ENCODE measurements around the gene BMPR1A. TPM values are rescaled to one million over a fixed set of nuclear protein-coding genes. Genes with fewer than 3 reads are reported as not detected.

The BMPR1A gene
- polyA plus RNA-seq, 2 of the 4 experiments (the other 2 are of a cell fraction) = 25.5 to 39.0 TPM

DNA sequence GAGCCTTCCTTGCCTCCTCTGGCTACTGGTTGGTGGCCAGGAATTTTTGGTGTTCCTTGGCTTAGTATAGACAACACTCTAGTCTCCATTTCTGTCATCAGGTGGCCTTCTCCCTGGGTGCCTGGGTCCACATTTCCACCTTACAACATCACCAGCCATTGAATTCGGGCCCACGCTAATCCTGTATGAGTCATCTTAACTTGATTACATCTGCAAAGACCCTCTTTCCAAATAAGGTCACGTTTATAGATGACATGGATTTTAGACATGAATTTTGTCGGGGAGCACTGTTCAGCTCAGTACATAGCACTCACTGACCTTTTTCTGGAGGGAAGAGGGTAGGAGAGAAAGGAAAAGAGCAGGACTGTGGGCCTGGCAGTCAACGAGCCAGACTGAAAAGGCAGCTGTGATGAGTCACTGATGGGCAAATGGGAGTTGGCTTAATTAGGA lies 161.6 kb downstream of the BMPR1A start:
- H3K27ac ChIP-seq = no peak overlapping the region
- H3K4me1 ChIP-seq = no peaks in the 10 kb centered on the region
- ChIA-PET POLR2A (no interaction called here), CTCF (interaction anchor here (1.4 to 1.7 kb wide), 3 partner anchors 18 to 222 kb away, joined by 5 to 9 read pairs (median 8); no protein-coding TSS in a partner anchor)
- TF ChIP-seq, protein P1, sequence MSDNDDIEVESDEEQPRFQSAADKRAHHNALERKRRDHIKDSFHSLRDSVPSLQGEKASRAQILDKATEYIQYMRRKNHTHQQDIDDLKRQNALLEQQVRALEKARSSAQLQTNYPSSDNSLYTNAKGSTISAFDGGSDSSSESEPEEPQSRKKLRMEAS (IDR thresholded peaks at IDR 0.05) = no peak
- TF ChIP-seq ZNF302 (CRISPR knock-in tag; IDR thresholded peaks at IDR 0.05) (no peak), PHF8 (IDR thresholded peaks at IDR 0.05; ENCODE audit: borderline replicate concordance, low read depth) (no peak), ZSCAN20 (CRISPR knock-in tag; IDR thresholded peaks at IDR 0.05) (no peak), BHLHE40 (IDR thresholded peaks at IDR 0.05; ENCODE audit: low read depth, low read length) (no peak), POLR2AphosphoS2 (conservative IDR thresholded peaks at IDR 0.05; ENCODE audit: low read length) (no peak), HOXB5 (CRISPR knock-in tag; IDR thresholded peaks at IDR 0.05) (no peak), RAD21 (conservative IDR thresholded peaks at IDR 0.05 in 1 of 2, IDR thresholded peaks at IDR 0.05 in 1 of 2) (no peak), NFE2L2 (conservative IDR thresholded peaks at IDR 0.05; ENCODE audit: low read length) (no peak), RARB (CRISPR knock-in tag; IDR thresholded peaks at IDR 0.05) (no peak), HOXA7 (CRISPR knock-in tag; IDR thresholded peaks at IDR 0.05) (no peak), NPAS2 (CRISPR knock-in tag; IDR thresholded peaks at IDR 0.05; ENCODE audit: borderline replicate concordance) (no peak), ZFP36 (IDR thresholded peaks at IDR 0.05; ENCODE audit: borderline replicate concordance, partially characterized antibody) (no peak), MYC (IDR thresholded peaks at IDR 0.05; ENCODE audit: borderline replicate concordance, low read length) (no peak), CHD4 (IDR thresholded peaks at IDR 0.05; ENCODE audit: borderline replicate concordance) (no peak), KDM5A (IDR thresholded peaks at IDR 0.05) (no peak)
- TF ChIP-seq, protein P2, sequence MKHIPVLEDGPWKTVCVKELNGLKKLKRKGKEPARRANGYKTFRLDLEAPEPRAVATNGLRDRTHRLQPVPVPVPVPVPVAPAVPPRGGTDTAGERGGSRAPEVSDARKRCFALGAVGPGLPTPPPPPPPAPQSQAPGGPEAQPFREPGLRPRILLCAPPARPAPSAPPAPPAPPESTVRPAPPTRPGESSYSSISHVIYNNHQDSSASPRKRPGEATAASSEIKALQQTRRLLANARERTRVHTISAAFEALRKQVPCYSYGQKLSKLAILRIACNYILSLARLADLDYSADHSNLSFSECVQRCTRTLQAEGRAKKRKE (CRISPR knock-in tag; IDR thresholded peaks at IDR 0.05; ENCODE audit: low read depth) = no peak
- no peaks in the 10 kb centered on the region for H3K9me3 ChIP-seq
- FAIRE-seq = no peak
- WGBS (ENCODE audit: missing lambda C conversion rate) = 80% methylated on average over 5 of the region's 5 CpGs
- H3K4me2 ChIP-seq = no peak overlapping the region
- H3K4me3 ChIP-seq = no peak overlapping the region
- no peak for DNase-seq (ENCODE audit: low read depth in 1 of 2, low spot score in 1 of 2)
- no peak for ATAC-seq

DNA sequence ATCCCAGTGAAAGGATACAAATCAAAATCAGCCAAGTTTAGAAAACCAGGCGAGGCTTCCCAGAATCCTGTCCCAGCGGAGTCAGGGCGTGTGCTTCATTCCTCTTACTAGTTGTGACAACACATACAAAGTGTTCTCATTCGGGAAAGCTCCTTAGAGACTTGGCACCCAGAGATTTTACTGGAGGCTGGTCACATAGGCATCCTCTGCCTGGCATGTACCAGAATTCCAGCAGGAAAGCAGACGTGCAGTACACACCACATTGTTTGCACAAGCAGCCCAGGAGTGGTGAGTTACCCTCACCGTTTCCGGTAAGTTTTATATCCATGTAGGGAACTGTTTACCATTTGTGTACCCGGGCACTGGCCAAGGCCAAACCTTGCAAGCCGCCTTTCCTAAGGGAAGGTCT lies 166.1 kb downstream of the BMPR1A start:
- no peaks in the 10 kb centered on the region for H3K4me1 ChIP-seq
- no peaks in the 10 kb centered on the region for H3K9me3 ChIP-seq
- H3K4me3 ChIP-seq = no peak overlapping the region
- ChIA-PET POLR2A (no interaction called here), CTCF (interaction anchor here (0.7 kb wide), 1 partner anchor 229 kb away, joined by 3 read pairs; no protein-coding TSS in a partner anchor)
- H3K4me2 ChIP-seq = no peak overlapping the region
- FAIRE-seq (no peak), DNase-seq (ENCODE audit: low read depth in 1 of 2, low spot score in 1 of 2) (no peak), ATAC-seq (no peak)
- H3K27ac ChIP-seq = no peak overlapping the region
- 89% methylated on average over 9 of the region's 9 CpGs for WGBS (ENCODE audit: missing lambda C conversion rate)
- TF ChIP-seq CBX8 (IDR thresholded peaks at IDR 0.05) (no peak), MAFK (IDR thresholded peaks at IDR 0.05; ENCODE audit: partially characterized antibody) (no peak), CEBPB (IDR thresholded peaks at IDR 0.05) (no peak), NFE2L2 (conservative IDR thresholded peaks at IDR 0.05; ENCODE audit: low read length) (no peak), CHD4 (IDR thresholded peaks at IDR 0.05; ENCODE audit: borderline replicate concordance) (no peak), TFCP2L1 (CRISPR knock-in tag; IDR thresholded peaks at IDR 0.05) (no peak), ZNF302 (CRISPR knock-in tag; IDR thresholded peaks at IDR 0.05) (no peak), MAZ (IDR thresholded peaks at IDR 0.05; ENCODE audit: borderline replicate concordance, low read depth, low read length) (no peak), GATA3 (IDR thresholded peaks at IDR 0.05; ENCODE audit: borderline replicate concordance) (no peak), RAD21 (conservative IDR thresholded peaks at IDR 0.05 in 1 of 2, IDR thresholded peaks at IDR 0.05 in 1 of 2) (no peak), HEYL (CRISPR knock-in tag; IDR thresholded peaks at IDR 0.05) (no peak), SMC3 (IDR thresholded peaks at IDR 0.05) (no peak), HOXB13 (CRISPR knock-in tag; IDR thresholded peaks at IDR 0.05; ENCODE audit: low read depth) (no peak), BHLHE40 (IDR thresholded peaks at IDR 0.05; ENCODE audit: low read depth, low read length) (no peak)
- TF ChIP-seq, protein P3, sequence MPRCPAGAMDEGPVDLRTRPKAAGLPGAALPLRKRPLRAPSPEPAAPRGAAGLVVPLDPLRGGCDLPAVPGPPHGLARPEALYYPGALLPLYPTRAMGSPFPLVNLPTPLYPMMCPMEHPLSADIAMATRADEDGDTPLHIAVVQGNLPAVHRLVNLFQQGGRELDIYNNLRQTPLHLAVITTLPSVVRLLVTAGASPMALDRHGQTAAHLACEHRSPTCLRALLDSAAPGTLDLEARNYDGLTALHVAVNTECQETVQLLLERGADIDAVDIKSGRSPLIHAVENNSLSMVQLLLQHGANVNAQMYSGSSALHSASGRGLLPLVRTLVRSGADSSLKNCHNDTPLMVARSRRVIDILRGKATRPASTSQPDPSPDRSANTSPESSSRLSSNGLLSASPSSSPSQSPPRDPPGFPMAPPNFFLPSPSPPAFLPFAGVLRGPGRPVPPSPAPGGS (IDR thresholded peaks at IDR 0.05) = no peak
- TF ChIP-seq, protein P4, sequence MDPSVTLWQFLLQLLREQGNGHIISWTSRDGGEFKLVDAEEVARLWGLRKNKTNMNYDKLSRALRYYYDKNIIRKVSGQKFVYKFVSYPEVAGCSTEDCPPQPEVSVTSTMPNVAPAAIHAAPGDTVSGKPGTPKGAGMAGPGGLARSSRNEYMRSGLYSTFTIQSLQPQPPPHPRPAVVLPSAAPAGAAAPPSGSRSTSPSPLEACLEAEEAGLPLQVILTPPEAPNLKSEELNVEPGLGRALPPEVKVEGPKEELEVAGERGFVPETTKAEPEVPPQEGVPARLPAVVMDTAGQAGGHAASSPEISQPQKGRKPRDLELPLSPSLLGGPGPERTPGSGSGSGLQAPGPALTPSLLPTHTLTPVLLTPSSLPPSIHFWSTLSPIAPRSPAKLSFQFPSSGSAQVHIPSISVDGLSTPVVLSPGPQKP (IDR thresholded peaks at IDR 0.05; ENCODE audit: low read depth, low read length) = no peak
- TF ChIP-seq, protein P5, sequence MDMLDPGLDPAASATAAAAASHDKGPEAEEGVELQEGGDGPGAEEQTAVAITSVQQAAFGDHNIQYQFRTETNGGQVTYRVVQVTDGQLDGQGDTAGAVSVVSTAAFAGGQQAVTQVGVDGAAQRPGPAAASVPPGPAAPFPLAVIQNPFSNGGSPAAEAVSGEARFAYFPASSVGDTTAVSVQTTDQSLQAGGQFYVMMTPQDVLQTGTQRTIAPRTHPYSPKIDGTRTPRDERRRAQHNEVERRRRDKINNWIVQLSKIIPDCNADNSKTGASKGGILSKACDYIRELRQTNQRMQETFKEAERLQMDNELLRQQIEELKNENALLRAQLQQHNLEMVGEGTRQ (IDR thresholded peaks at IDR 0.05) = no peak
- TF ChIP-seq, protein P6, sequence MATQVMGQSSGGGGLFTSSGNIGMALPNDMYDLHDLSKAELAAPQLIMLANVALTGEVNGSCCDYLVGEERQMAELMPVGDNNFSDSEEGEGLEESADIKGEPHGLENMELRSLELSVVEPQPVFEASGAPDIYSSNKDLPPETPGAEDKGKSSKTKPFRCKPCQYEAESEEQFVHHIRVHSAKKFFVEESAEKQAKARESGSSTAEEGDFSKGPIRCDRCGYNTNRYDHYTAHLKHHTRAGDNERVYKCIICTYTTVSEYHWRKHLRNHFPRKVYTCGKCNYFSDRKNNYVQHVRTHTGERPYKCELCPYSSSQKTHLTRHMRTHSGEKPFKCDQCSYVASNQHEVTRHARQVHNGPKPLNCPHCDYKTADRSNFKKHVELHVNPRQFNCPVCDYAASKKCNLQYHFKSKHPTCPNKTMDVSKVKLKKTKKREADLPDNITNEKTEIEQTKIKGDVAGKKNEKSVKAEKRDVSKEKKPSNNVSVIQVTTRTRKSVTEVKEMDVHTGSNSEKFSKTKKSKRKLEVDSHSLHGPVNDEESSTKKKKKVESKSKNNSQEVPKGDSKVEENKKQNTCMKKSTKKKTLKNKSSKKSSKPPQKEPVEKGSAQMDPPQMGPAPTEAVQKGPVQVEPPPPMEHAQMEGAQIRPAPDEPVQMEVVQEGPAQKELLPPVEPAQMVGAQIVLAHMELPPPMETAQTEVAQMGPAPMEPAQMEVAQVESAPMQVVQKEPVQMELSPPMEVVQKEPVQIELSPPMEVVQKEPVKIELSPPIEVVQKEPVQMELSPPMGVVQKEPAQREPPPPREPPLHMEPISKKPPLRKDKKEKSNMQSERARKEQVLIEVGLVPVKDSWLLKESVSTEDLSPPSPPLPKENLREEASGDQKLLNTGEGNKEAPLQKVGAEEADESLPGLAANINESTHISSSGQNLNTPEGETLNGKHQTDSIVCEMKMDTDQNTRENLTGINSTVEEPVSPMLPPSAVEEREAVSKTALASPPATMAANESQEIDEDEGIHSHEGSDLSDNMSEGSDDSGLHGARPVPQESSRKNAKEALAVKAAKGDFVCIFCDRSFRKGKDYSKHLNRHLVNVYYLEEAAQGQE (IDR thresholded peaks at IDR 0.05) = no peak
